HuH-7 (cell line): ENCODE data around the gene ZSWIM5.
"Not testable (repeated sequence)": the region's sequence is repeated elsewhere in the genome, so short reads cannot be mapped to it uniquely, and the experiment has no call there.

Experiments
- DNase-seq: peaks from one replicate; pipeline ENCODE4 v3.0.0; 2011; ENCODE audit warnings: low spot score

The ZSWIM5 gene

DNA sequence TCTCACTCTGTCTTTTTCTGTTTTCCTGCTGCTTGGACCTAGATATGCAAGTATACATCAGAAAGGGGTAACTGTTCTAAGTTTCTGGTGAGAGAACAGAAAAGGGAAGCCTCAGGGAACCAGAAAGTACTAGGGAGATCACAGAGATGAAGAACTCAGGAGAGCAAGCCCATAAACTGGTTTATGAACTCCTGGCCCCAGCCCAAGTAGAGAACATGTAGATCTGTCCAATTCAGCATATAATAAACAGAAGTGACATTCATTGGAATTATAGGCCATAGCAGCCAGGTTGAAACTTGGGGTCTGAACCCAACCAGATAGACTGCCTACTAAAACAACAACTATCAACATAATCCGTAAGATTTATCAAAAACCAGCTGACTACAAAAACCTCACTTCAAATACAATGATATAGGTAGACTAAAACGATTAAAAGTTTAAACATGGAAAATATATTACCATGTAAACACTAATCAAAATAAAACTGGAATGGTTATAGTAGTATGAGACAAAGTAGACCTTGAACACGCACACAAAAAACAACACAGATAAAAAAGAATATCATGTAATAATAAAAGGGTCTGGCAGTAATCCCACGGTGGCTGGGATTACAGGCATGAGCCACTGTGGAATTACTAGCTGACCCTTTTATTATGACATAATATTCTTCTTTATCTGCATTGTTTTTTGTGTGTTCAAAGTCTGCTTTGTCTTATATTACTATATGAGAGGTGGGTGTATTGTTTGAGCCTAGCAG, 65.0 kb downstream of the ZSWIM5 start:
- no peak for DNase-seq

DNA sequence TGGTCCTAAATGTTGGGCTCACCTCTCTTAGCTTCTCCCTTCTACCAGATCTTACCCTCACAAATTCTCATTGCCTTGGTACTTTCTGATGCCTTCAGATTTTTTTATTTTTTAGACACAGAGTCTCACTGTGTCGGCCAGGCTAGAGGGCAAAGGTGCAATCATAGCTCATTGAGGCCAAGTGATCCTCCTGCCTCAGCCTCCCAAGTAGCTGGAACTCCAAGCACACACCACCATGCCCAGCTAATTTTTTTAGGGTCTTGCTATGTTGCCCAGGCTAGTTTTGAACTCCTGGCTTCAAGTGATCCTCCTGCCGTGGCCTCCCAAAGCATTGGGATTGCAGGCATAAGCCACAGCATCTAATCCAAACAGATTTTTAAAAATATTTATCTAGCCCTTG, 69.4 kb downstream of the ZSWIM5 start:
- DNase-seq: no peak

DNA sequence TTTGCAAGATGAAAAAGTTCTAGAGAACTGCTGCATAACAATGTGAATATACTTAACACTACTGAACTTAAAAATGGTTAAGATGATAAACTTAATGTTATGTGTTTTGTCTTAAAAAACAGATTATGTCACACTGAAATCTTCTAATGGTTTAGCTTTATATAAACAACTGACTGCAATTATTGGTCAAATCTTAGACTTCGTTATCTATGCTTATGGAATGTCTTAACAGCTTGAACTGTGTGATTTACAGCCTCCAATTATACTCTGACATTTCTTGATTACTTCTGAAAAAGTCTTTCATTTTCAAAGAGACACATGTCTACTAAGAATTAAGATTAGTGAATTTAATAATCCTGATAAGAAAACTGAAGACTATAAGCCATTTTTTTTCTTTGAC, 71.1 kb downstream of the ZSWIM5 start:
- DNase-seq: no peak

DNA sequence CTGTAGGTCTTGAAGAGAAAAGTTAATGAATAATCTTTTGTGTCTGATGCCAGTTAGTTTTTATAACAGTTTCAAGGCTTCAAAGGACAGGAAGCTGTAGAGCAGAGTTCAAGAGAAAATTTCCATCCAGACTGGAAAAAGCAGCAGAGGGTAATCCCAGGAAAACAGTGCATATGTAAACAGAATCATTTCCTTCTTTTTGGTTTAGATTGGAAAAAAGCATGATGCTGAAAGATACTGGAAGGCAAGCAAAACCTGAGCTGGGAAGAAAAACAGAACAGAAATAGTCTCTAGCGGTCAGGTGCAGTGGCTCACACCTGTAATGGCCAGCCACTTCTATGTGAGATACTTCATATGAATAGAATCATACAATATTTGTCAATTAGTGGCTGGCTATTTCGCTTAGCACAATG, 71.9 kb downstream of the ZSWIM5 start:
- peak; percentile 36 for DNase-seq

DNA sequence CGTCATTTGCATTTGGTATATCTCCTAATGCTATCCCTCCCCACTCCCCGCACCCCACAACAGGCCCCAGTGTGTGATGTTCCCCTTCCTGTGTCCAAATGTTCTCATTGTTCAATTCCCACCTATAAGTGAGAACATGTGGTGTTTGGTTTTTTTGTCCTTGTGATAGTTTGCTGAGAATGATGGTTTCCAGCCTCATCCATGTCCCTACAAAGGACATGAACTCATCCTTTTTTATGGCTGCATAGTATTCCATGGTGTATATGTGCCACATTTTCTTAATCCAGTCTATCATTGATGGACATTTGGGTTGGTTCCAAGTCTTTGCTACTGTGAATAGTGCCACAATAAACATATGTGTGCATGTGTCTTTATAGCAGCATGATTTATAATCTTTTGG, 73.7 kb downstream of the ZSWIM5 start:
- DNase-seq: not testable (repeated sequence)

DNA sequence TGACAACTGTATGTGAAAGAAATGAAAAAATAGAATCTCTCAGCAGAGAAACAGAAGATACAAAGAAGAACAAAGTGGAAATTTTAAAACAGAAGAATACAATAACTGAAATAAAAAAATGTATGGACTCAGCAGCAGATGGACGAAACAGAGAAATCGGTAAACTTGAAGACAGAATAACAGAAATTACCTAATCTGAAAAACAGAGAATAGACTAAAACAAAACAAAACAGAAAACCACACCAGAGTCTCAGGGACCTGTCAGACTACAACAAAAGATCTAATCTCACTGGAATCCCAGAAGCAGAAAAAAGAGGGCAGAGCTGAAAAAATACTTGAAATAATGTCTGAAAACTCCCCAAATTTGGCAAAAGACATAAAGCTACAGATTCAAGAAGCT, 83.0 kb downstream of the ZSWIM5 start:
- DNase-seq: no peak

DNA sequence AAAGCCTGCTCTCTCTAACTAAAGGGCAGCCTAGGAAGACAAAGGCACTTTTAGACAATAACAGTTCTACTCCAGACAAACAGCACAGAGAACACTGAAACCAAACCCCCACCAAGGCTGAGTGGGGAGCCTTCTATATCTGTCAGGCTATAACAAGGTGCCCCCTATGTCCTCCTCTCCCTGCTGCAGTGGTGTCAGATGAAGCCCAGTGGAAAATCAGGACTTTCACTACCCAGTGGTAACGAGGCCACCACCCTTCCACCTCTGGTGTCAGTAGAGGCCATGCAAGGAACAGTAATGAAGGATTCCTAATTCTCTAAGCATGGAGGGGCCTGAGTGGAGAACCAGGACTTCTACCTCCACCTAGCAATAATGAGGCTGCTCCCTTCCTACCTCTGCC, 83.7 kb downstream of the ZSWIM5 start:
- DNase-seq: no peak

DNA sequence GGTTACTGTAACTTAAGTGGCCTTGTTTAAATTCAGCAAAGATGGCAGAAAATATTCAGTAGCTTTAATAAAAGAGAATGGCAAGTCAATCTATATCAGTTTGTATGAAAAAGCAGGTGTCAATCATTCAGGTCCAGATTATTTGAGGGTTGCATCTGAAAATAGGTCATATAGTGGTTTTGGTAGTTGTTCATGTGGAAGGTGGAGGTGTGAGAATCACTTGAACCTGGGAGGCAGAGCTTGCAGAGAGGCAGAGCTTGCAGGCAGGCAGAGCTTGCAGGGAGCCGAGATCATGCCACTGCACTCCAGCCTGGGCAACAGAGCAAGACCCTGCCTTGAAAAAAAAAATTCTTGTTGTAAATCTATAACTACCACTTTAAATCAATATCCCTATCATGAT, 88.6 kb downstream of the ZSWIM5 start:
- DNase-seq: no peak

DNA sequence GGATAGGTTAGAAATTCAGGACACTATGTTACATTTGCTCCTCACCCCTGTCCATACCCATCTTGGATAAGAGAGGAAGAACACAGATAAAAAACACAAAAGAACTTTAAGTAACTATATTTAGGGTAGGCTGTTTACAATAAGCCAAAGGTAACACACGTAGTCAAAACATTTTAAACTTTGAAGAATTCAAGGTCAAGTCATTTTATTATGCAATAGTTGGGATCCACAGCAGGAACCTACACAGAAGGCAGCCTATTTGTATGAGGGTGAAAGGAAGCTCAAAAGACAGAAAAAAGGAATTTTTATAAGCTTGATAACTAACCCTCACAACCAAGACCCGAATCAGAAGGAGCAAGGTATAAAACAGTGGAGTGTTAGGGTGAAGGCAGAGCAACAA, 89.6 kb downstream of the ZSWIM5 start:
- no peak for DNase-seq

DNA sequence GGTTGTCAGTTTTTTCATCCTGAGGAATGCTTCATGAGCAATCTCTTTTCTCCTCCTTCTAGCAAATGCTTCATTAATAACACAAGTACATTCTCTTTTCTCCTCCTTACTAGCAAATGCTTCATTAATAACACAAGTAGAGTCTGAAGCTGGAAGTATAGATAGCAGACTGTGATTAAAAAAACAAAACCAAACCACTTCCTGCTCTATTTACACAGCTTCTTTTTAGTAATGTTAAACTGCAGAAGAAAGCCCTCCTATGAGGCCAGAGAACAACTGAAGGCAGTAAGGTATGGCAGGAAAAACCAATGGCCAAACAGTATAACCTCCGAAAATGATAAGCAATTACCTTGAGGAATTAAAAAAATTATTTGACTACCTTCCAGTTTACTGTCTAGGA, 90.1 kb downstream of the ZSWIM5 start:
- DNase-seq: no peak

DNA sequence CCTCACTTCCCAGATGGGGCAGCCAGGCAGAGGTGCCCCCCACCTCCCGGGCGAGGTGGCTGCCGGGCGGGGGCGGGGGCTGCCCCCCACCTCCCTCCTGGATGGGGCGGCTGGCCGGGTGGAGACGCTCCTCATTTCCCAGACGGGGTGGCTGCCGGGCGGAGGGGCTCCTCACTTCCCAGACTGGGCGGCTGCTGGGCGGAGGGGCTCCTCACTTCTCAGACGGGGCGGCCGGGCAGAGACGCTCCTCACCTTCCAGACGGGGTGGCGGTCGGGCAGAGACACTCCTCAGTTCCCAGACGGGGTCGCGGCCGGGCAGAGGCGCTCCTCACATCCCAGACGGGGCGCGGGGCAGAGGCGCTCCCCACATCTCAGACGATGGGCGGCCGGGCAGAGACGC, 91.2 kb downstream of the ZSWIM5 start:
- not testable (repeated sequence) for DNase-seq

DNA sequence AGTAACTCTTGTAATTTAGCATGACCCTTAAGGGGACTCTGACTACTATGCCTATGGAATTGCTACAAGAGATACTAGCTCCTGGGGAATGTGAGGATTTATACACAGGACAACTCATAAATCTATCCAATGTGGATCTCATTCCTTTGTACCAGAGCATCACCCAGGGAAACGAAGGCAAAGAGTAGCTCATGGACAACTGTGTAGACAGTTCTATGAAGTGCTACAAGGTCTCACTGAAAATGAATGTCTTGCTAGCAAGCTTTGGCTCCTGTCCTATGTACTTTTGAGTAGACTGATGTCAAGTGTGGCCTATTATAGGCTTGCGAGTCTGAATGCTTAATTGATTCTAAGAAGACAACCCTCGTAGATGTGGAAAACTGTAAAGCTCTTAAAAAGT, 93.7 kb downstream of the ZSWIM5 start:
- no peak for DNase-seq

DNA sequence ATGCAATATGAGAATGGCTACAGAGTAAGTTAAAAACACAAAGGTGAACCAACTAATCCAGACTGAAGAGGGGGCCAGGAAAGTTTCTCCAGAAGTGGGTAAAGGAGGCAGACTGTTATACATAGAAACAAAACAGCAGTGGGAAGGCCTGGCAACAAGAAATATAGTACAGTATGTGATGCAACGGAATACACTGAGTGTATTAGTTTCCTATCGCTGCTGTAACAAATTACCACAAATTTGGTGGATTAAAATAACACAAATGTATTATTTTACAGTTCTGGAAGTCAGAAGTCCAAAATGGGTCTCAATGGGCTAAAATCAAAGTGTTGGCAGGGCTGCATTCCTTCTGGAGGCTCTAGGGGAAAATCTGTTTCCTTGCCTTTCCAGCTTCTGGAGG, 95.2 kb downstream of the ZSWIM5 start:
- DNase-seq: no peak

DNA sequence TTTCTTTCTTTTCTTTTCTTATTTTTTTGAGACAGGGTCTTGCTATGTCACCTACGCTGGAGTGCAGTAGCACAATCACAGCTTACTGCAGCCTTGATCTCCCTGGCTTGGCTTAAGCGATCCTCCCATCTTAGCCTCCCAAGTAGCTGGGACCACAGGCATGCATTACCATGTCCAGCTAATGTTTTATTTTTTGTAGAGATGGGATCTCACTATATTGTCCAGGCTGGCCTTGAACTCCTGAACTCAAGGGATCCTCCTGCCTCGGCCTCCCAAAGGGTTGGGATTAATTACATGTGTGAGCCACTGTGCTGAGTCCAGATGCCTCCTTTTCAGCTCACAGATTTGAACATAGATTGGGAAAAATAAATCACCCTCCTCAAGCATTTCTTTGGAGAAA, 98.6 kb downstream of the ZSWIM5 start:
- no peak for DNase-seq

DNA sequence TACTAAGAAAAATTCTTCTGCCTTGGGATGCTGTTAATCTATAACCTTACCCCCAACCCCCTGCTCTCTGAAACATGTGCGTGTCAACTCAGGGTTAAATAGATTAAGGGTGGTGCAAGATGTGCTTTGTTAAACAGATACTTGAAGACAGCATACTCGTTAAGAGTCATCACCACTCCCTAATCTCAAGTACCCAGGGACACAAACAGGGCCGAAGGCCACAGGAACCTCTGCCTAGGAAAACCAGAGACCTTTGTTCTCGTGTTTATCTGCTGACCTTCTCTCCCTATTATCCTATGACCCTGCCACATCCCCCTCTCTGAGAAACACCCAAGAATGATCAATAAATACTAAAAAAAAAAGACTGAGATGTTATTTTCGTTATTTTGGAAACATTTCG, 99.5 kb downstream of the ZSWIM5 start:
- DNase-seq: not testable (repeated sequence)

DNA sequence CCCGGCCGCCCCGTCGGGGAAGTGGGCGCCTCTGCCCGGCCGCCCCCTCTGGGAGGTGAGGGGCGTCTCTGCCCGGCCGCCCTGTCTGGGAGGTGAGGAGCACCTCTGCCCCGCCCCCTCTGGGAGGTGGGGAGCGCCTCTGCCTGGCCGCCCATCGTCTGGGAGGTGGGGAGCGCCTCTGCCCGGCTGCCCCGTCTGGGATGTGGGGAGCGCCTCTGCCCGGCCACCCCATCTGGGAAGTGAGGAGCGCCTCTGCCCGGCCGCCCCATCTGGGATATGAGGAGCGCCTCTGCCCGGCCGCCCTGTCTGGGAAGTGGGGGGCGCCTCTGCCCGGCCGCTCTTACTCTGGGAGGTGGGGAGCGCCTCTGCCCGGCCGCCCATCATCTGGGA, 100.3 kb downstream of the ZSWIM5 start:
- not testable (repeated sequence) for DNase-seq

DNA sequence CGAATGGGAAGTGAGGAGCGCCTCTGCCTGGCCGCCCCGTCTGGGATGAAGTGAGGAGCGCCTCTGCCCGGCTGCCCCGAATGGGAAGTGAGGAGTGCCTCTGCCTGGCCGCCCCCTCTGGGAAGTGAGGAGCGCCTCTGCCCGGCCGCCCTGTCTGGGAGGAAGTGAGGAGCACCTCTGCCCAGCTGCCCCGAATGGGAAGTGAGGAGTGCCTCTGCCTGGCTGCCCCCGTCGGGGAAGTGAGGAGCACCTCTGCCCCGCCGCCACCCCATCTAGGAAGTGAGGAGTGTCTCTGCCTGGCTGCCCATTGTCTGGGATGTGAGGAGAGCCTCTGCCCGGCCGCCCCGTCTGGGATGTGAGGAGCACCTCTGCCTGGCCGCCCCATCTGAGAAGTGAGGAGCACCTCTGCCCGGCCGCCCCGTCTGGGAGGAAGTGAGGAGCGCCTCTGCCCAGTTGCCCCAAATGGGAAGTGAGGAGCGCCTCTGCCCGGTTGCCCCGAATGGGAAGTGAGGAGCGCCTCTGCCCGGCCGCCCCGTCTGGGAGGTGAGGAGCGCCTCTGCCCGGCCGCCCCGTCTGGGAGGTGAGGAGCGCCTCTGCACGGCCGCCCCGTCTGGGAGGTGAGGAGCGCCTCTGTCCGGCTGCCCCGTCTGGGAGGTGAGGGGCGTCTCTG, 100.8 kb downstream of the ZSWIM5 start:
- DNase-seq: not testable (repeated sequence)

DNA sequence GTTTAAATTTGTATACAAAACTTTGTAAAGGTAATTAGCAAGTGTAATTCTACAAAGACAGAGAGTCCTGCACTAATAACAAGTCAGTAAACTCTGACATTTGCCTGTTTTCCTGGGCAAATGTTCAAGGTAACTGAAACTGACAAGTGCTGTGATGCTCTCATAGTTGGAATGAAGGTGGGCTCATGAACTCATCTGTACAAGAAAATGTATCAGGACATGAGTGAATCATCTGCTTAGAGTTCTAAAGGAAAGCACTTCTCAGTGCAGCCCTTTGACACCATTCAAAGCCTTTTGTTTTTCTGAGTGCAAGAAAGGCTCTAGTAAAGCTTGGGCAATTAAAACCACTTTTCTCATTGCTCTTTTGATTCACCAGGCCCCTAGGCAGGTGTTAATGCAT, 102.9 kb downstream of the ZSWIM5 start:
- no peak for DNase-seq

DNA sequence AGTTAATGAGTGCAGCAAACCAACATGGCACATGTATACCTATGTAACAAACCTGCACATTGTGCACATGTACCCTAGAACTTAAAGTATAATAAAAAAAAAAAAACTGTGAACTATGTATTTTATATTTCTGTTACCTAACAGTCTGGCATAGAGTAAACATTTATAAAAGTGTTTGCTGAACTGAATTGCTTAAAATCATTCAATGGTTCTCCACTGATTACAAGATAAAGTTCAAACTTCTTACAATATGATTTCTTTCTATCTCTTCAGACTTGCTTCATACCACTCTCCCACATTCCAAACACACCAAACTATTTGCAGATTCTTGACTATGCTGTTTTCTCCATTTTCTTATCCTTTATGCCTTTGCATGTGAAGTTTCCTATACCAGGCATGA, 104.5 kb downstream of the ZSWIM5 start:
- no peak for DNase-seq

DNA sequence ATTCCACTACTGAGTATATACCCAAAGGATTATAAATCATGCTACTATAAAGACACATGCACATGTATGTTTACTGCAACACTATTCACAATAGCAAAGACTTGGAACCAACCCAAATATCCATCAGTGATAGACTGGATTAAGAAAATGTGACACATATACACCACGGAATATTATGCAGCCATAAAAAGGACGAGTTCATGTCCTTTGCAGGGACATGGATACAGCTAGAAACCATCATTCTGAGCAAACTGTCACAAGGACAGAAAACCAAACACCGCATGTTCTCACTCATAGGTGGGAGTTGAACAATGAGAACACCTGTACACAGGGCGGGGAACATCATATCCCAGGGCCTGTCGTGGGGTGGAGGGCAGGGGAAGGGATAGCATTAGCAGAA, 104.9 kb downstream of the ZSWIM5 start:
- not testable (repeated sequence) for DNase-seq

DNA sequence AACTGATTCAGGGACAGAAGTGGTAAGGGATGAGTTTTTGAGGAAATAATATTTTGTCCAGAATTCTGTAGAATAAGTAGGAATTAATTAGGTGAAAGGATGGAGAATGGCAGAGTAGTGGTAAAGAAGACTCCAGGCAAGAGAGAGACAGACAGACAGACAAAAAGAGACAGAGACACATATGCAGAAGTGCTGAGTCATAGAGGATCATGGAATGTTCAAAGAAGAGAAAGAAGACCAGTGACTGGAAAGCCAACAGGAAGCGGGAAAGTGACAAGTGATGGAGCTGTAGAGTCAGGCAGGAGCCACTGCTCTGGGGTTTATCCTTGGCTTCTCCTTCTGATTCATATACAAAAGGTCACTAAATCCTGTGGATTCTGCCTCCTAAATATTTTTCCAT, 108.5 kb downstream of the ZSWIM5 start:
- no peak for DNase-seq

DNA sequence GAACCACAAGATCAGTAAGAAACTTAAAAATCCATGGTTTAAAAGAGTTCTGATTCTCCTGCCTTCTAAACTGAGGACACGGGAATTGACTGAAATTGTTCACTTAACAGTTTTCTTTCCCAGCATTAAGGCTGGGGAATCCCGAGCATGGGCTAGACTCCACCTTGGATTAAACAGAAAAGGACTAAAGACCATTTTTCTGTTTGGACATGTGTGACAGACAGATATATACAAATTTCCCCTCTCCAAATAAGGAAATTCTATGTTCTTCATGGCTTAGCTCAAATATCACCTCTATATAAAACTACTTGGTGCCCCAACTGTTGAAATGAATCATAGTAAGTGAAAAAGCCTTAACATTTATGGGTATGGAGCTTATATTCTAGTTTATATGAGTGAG, 109.3 kb downstream of the ZSWIM5 start:
- no peak for DNase-seq

DNA sequence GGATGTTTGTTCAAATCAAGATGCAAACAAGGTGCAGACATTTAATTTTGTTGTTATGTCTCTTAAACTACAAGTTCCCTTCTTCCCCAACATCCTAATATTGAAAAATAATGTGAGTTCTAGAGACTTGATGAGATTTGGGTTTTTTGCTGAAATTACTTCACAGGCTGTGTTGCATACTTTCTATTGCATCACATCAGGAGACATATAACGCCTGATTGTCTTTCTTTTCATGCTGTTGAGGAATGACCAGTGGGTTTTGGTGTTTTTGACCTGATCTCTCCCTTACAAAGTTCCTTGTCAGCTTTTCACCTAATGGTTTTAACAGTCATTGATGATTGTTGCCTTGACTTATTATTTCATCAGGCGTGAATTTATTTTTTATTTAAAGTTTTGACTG, 111.0 kb downstream of the ZSWIM5 start:
- DNase-seq: no peak

DNA sequence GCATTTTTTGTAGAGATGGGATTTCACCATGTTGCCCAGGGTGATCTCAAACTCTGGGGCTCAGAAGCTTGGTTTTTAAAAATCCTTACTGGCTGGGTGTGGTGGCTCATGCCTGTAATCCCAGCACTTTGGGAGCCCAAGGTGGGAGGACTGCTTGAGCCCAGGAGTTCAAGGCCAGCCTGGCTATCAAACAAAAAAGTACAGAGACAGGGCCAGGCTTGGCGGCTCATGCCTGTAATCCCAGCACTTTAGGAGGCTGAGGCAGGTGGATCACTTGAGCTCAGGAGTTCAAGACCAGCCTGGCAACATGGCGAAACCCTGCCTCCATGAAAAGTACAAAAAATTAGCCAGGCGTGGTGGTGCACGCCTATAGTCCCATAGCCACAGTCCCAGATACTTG, 112.0 kb downstream of the ZSWIM5 start:
- DNase-seq: not testable (repeated sequence)
